ENCODE data around the gene FAM187B.

DNA sequence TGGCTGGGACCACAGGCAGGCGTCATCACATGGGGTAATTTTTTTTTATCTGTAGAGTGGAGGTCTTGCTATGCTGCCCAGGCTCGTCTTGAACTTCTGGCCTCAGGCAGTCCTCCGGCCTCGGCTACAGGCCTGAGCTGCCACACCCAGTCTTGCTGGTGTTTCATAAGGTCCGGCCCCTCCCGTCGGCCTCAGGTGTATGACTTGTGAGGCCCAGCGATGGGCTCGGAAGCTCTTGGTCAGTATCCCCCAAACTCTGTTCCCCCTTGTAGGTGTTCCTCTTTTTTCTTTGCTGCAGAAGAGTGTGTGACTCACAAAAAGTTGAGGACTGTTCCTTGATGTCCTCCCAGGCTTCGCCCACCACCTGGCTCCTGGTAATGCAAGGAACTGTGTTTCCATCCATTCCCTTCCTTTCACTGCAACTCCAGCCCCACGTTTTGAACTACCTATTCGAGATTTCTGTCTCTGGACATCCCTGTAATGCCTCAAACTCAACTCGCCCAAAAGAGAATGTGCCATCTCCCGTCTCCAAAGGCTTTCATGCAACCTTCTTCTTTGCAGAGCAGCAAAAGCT, 45.2 kb upstream of the FAM187B start:
- TF ChIP-seq TCF12 (IDR thresholded peaks at IDR 0.05): no peak
- no peak for TF ChIP-seq CTCF (IDR thresholded peaks at IDR 0.05)
- TF ChIP-seq SIN3A (IDR thresholded peaks at IDR 0.05; ENCODE audit: borderline replicate concordance, low read depth, low read length): no peak
- TF ChIP-seq GATA2 (CRISPR knock-in tag; IDR thresholded peaks at IDR 0.05): no peak
- TF ChIP-seq NFIC (IDR thresholded peaks at IDR 0.05; ENCODE audit: borderline replicate concordance): no peak
- TF ChIP-seq EP300 (IDR thresholded peaks at IDR 0.05; ENCODE audit: borderline replicate concordance in 1 of 2, low read depth in 1 of 2, low read length in 1 of 2): no peak
